IgD-negative memory B cell (primary cell): Measurements from ENCODE around the gene GPX2. TPM values are rescaled to one million over a fixed set of nuclear protein-coding genes. Genes with fewer than 3 reads are reported as not detected.

Experiments used
- H3K27ac Mint-ChIP-seq, 3 donors: one replicate each; pipeline ENCODE4 v1.8.0; 2020 to 2022; ENCODE audit warnings: mild to moderate bottlenecking in 3 of 3, mixed read lengths in 3 of 3, moderate library complexity in 1 of 3
- H3K27me3 Mint-ChIP-seq: one replicate; pipeline ENCODE4 v1.8.0; 2021; ENCODE audit warnings: mixed read lengths
- H3K36me3 Mint-ChIP-seq: one replicate; pipeline ENCODE4 v1.8.0; 2020; ENCODE audit warnings: mild to moderate bottlenecking, mixed read lengths
- H3K4me1 Mint-ChIP-seq, 3 donors: one replicate each; pipeline ENCODE4 v1.8.0; 2020 to 2022; ENCODE audit warnings: mixed read lengths in 3 of 3, mild to moderate bottlenecking in 1 of 3
- H3K4me3 Mint-ChIP-seq, 4 donors: one replicate each; pipeline ENCODE4 v1.8.0; 2020 to 2022; ENCODE audit warnings: mild to moderate bottlenecking in 4 of 4, mixed read lengths in 4 of 4, moderate library complexity in 3 of 4
- H3K9me3 Mint-ChIP-seq, 3 donors: one replicate each; pipeline ENCODE4 v1.8.0; 2020 to 2021; ENCODE audit warnings: mixed read lengths in 3 of 3, mild to moderate bottlenecking in 1 of 3
- polyA plus RNA-seq: library from polyadenylated mRNA; unstranded; fragments of 300-500 nt; fragmentation: Illumina TruSeq; gene quantifications from one replicate; pipeline ENCODE4 v1.2.3, GENCODE V29; 2021

The GPX2 gene
- polyA plus RNA-seq, 1 donor from 2014 or later = not detected

- Mint-ChIP-seq H3K9me3 (no peaks in the 10 kb centered on the region), H3K27ac (no peak overlapping the region), H3K36me3 (peaks cover 10% of the 10 kb centered on the region), H3K4me3 (peak overlapping the region in 1 of 4 donors; percentile 63), H3K27me3 (no peaks in the 10 kb centered on the region), H3K4me1 (peaks cover 11 to 12% (median 12%) of the 10 kb centered on the region in 3 donors)
These were observed 10.7 kb upstream of the GPX2 start for GRCh38 chr14:64953310-64953654.

DNA sequence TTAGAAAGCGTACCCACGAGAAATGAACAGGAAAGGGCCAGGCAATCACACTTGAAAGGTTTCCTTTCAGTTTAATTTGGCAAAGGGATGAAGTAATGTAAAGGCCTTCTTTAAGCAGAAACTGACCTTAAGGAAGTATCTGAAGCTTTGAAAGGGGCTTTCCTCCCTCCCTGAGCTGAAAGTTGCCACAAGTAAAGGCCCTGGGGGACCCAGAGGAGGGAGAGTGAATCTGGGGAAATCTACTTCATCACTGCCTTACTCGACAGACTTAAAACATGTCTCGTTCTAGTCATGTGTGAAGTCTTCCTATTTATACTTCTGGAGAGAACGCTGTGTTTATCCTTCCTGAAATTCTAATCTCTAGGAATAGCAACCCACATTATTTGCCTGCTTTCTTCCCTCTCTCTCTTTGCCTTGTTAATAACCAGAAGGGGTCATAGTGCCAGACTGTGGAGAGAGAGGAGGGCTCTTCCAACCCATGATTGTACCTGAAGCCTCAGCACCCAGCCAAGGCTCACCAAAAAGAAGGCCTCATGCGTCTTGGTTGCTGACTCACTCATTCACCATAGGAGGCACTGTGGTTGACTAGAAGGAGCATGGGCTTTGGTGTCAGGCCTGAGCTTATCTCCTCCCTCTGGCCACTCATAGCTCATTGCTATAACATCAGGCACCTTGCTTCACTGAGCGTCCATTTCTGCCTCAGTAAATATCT is 10.2 kb upstream of the GPX2 start:
- peak overlapping the region in 1 of 3 donors; percentile 20 for H3K27ac Mint-ChIP-seq
- peaks cover 10% of the 10 kb centered on the region for H3K36me3 Mint-ChIP-seq
- peak overlapping the region in 1 of 4 donors; percentile 63 for H3K4me3 Mint-ChIP-seq
- H3K27me3 Mint-ChIP-seq = no peaks in the 10 kb centered on the region
- peaks cover 11 to 12% (median 12%) of the 10 kb centered on the region in 3 donors for H3K4me1 Mint-ChIP-seq
- no peaks in the 10 kb centered on the region for H3K9me3 Mint-ChIP-seq

GRCh38 chr14:64951724-64952123 is 9.2 kb upstream of the GPX2 start:
- H3K27ac Mint-ChIP-seq = no peak overlapping the region
- peaks cover 13% of the 10 kb centered on the region for H3K36me3 Mint-ChIP-seq
- H3K9me3 Mint-ChIP-seq = no peaks in the 10 kb centered on the region
- H3K27me3 Mint-ChIP-seq = no peaks in the 10 kb centered on the region
- H3K4me1 Mint-ChIP-seq = peaks cover 11 to 12% (median 12%) of the 10 kb centered on the region in 3 donors
- no peak overlapping the region for H3K4me3 Mint-ChIP-seq

GRCh38 chr14:64951291-64951690 is 8.7 kb upstream of the GPX2 start:
- no peaks in the 10 kb centered on the region for H3K9me3 Mint-ChIP-seq
- no peaks in the 10 kb centered on the region for H3K27me3 Mint-ChIP-seq
- H3K4me3 Mint-ChIP-seq = no peak overlapping the region
- no peak overlapping the region for H3K27ac Mint-ChIP-seq
- H3K36me3 Mint-ChIP-seq = peaks cover 13% of the 10 kb centered on the region
- H3K4me1 Mint-ChIP-seq = peaks cover 12 to 13% (median 12%) of the 10 kb centered on the region in 3 donors

DNA sequence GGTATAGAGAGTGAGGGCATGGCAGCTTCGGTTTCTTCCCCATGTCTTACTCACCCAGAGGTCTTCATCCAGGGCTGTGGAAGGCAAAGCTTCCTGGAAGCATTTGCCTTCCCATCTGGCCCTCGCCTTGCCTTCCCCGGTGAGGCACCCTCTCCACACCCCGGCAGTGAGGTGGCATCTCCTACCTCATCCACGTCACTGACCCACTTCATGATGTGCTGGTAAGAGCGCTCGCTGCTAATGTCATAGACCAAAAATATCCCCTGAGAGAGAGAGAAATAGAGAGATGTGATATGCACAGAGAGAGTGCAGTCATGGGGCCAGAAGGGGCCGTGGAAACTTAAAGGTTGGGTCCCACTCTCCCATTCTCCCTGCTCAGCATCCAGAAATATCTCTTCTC is 8.3 kb upstream of the GPX2 start:
- peaks cover 12 to 13% (median 12%) of the 10 kb centered on the region in 3 donors for H3K4me1 Mint-ChIP-seq
- no peaks in the 10 kb centered on the region for H3K27me3 Mint-ChIP-seq
- H3K9me3 Mint-ChIP-seq = no peaks in the 10 kb centered on the region
- peaks cover 13% of the 10 kb centered on the region for H3K36me3 Mint-ChIP-seq
- H3K27ac Mint-ChIP-seq = no peak overlapping the region
- no peak overlapping the region for H3K4me3 Mint-ChIP-seq

- Mint-ChIP-seq H3K9me3 (no peaks in the 10 kb centered on the region), H3K4me1 (peaks cover 12 to 19% (median 16%) of the 10 kb centered on the region in 3 donors), H3K27ac (peak overlapping the region in 1 of 3 donors; percentile 67), H3K36me3 (peaks cover 16% of the 10 kb centered on the region), H3K4me3 (peak overlapping the region in 1 of 4 donors; percentile 5), H3K27me3 (no peaks in the 10 kb centered on the region)
These were observed 6.2 kb upstream of the GPX2 start for GRCh38 chr14:64948612-64949210.

GRCh38 chr14:64947710-64948611 is 5.4 kb upstream of the GPX2 start:
- Mint-ChIP-seq H3K4me3 (peak overlapping the region in 1 of 4 donors; percentile 5), H3K4me1 (peaks cover 12 to 22% (median 15%) of the 10 kb centered on the region in 3 donors)

DNA sequence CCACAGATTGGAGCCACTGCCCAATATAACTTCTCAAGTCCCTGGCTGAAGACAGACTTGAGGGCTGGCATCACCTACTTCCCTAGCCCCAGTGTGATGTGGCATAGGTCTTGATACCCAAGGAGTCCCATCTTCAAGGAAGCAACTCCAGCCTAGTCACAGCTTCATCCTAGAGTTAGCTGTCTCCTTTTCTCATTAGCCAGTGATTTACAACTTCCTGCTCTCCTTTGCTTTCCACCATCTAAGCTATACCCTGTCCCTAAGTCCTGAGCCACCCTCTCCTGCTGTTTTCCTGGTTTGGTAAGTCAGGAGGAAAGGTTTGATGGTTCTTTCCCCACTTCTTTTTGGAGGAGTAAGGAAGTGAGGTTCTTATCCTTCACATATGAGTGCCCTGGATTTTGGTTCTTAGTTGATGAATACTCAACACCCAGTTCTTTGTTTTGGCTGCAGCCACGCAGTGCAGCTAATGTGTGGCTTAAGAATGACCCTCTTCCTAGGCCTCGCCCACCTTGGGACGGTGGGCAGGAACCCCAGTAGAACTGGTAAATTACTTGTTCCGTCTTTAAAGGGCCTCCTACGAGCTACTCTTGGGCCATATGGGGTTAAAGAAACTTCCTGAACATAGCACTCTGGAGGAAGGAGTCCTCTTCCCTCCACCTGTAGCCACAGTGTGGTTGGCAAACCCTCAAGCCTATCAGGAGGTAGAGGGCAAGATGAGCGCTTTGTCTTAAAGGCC is 3.9 kb upstream of the GPX2 start:
- Mint-ChIP-seq H3K36me3 (peaks cover 16% of the 10 kb centered on the region), H3K27ac (peak overlapping the region in 1 of 3 donors; percentile 4), H3K4me1 (peaks cover 10 to 16% (median 12%) of the 10 kb centered on the region in 3 donors)

More at GRCh38 chr14:64947710-64948611, 5.4 kb upstream of the GPX2 start:
- H3K36me3 Mint-ChIP-seq = peaks cover 16% of the 10 kb centered on the region
- no peaks in the 10 kb centered on the region for H3K27me3 Mint-ChIP-seq
- no peaks in the 10 kb centered on the region for H3K9me3 Mint-ChIP-seq
- H3K27ac Mint-ChIP-seq = no peak overlapping the region

DNA sequence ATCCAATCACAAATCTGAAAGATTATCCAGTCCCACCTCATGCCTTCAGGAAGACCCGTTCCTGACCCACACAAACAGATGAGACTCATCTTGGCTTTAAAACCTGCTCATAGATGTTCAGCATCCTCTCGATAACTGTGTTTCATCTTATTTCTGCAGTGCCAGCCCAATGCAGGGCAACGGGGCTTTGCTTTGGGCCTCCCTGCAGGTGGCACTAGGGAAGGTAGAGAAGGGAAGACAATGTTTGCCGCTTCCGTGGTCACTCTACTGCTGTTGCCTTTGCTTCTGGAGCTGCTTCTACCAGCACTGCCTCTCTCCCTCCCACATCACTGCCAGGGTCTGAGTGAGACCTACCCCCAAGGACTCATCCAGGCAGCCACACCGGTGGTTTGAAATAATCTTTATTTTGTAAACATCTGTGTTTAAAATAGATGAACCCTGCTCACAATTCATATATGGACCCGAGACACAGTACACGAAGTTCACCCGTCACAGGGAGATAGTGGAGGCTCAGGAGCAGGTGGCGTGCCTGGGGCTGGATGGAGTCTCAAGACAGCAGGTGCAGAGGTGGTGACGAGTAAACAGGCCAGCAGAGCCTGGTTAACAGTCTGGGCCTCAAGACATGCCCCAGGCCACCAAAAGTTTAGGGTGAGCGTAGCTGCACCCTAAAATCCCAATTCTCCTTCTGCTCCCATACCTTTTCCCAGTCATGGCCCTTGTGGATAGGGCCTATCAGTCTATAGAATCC is 3.1 kb upstream of the GPX2 start:
- Mint-ChIP-seq H3K4me1 (peaks cover 12 to 16% (median 12%) of the 10 kb centered on the region in 3 donors), H3K9me3 (no peaks in the 10 kb centered on the region), H3K27ac (peak overlapping the region in 1 of 3 donors; percentile 24), H3K4me3 (peak overlapping the region in 1 of 4 donors; percentile 10), H3K36me3 (peaks cover 15% of the 10 kb centered on the region), H3K27me3 (no peaks in the 10 kb centered on the region)

More for the DNA sequence above, 3.9 kb upstream of the GPX2 start:
- Mint-ChIP-seq H3K4me3 (no peak overlapping the region), H3K27me3 (no peaks in the 10 kb centered on the region), H3K9me3 (no peaks in the 10 kb centered on the region)

- Mint-ChIP-seq H3K27ac (peak overlapping the region in 2 of 3 donors; percentile 27 to 67), H3K4me3 (no peak overlapping the region), H3K36me3 (peaks cover 13% of the 10 kb centered on the region), H3K9me3 (no peaks in the 10 kb centered on the region), H3K4me1 (peaks cover 12 to 16% (median 13%) of the 10 kb centered on the region in 3 donors), H3K27me3 (no peaks in the 10 kb centered on the region)
These were observed 2.3 kb upstream of the GPX2 start for GRCh38 chr14:64944861-64945260.

DNA sequence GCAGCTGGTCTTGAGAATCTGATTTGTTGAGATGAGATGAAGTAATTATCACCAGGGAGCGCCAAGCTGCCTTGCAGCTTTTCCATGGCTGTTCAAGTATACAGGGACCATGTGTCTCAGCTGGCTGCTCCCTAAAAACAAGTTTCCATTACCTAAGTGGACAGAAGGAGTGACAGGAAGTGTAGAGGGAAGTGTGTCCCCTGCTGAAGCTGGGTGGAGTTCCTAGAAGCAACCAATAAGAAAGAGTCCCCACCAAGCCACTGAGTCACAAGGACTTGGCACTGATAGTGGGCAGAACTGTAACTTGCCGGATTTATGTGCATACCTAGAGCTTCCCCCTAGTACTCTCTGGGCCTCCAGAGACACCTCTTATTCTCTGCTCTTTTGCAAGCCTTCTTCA is 1.5 kb upstream of the GPX2 start:
- Mint-ChIP-seq H3K36me3 (peaks cover 11% of the 10 kb centered on the region), H3K27me3 (no peaks in the 10 kb centered on the region), H3K27ac (peak overlapping the region in 1 of 3 donors; percentile 67), H3K4me3 (no peak overlapping the region), H3K4me1 (peaks cover 11 to 16% (median 12%) of the 10 kb centered on the region in 3 donors), H3K9me3 (no peaks in the 10 kb centered on the region)

DNA sequence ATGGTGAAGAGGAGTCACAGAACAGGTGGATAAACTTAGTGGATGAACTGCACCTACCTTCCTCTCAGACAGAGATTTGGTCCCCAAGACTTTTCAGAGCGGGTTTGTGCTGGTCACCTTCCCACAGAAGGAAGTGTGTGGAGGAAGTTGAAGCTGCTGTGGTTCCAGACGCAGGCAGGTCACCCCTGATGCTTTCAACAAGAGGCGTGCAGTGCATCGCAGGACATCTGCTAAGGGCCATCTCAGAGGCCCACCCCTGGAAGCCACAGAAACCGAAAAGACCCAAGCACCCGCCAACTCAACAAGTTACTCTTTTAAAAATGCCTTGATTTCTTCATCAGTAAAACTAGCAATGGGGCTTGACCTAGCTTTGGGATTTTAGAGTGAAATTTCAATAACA is 1.0 kb upstream of the GPX2 start:
- H3K27ac Mint-ChIP-seq = peak overlapping the region in 2 of 3 donors; percentile 16 to 53
- peaks cover 15% of the 10 kb centered on the region for H3K36me3 Mint-ChIP-seq
- H3K9me3 Mint-ChIP-seq = no peaks in the 10 kb centered on the region
- H3K27me3 Mint-ChIP-seq = no peaks in the 10 kb centered on the region
- peaks cover 11 to 16% (median 12%) of the 10 kb centered on the region in 3 donors for H3K4me1 Mint-ChIP-seq
- H3K4me3 Mint-ChIP-seq = peak overlapping the region in 1 of 4 donors; percentile 22

DNA sequence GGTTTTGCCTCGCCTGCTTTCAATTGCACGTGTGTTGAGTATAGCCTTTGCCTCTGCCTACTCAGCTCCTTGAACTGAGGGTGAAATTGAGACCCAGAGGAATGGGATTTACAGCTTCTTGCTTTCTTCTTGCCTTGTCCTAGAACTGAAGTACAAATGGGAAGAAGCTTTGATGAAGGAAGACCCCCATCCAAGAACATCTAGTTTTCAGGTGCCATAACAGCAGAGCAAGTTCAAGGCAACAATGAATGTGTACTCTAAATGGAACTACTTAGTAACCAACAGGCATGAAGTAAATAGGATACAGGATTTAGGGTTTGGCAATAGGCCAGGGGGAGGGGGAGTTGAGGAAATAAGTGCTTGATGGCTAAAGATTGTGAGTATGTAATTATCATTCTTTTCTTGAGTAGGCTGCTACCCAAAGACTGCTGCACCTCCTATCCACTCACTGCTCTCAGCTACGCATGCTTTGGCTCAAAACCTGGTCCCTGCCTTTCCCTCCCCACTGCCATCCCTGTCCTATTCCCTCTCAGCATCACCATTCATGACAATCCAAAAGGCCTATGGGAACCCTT is 2.1 kb downstream of the GPX2 start:
- Mint-ChIP-seq H3K27me3 (no peaks in the 10 kb centered on the region), H3K4me1 (peaks cover 11 to 18% (median 12%) of the 10 kb centered on the region in 3 donors), H3K4me3 (peak overlapping the region in 1 of 4 donors; percentile 47), H3K27ac (peak overlapping the region in 2 of 3 donors; percentile 10 to 46), H3K9me3 (no peaks in the 10 kb centered on the region), H3K36me3 (peaks cover 9% of the 10 kb centered on the region)
